PFSK-1 (cell line): ENCODE measurements around the gene EGFL7.

Experiments used
- FOXP2 ChIP-seq: optimal IDR thresholded peaks from 2 replicates; pipeline ENCODE3; 2011; ENCODE audit warnings: borderline replicate concordance, control low read depth, inconsistent platforms; ENCODE audit not compliant: insufficient read depth; ENCODE audit errors: extremely low read length, extremely low read depth
- POLR2AphosphoS5 ChIP-seq: IDR thresholded peaks from 2 replicates; pipeline ENCODE4 v1.6.1; 2012; ENCODE audit warnings: low read depth, mild to moderate bottlenecking, control low read depth, low read length, moderate library complexity
- REST ChIP-seq, 2 experiments: IDR thresholded peaks; 2 replicates each; pipeline versions ENCODE4 v1.6.1 to v1.8.0; 2011 to 2012; ENCODE audit warnings: low read depth in 2 of 2, low read length in 2 of 2, control low read depth in 1 of 2, inconsistent platforms in 1 of 2, mild to moderate bottlenecking in 1 of 2, moderate library complexity in 1 of 2; ENCODE audit not compliant: insufficient read depth in 1 of 2
- SIN3A ChIP-seq: IDR thresholded peaks from 2 replicates; pipeline ENCODE4 v1.6.1; 2012; ENCODE audit warnings: mild to moderate bottlenecking, low read length, moderate library complexity, borderline replicate concordance; ENCODE audit not compliant: insufficient read depth
- TAF1 ChIP-seq: IDR thresholded peaks from 2 replicates; pipeline ENCODE4 v1.6.1; 2012; ENCODE audit warnings: low read length, control low read depth, borderline replicate concordance; ENCODE audit not compliant: insufficient read depth

GRCh38 chr9:136714096-136714892 lies 51.6 kb downstream of the EGFL7 start:
- TF ChIP-seq TAF1 (no peak), REST (IDR thresholded peaks at IDR 0.05; ENCODE audit: insufficient read depth in 1 of 2, low read depth in 2 of 2, low read length in 2 of 2) (no peak), POLR2AphosphoS5 (no peak), FOXP2 (no peak), SIN3A (no peak)
